Smooth muscle cell (in vitro differentiated cells): ENCODE results near the gene IMMP2L. TPM values are rescaled to one million over a fixed set of nuclear protein-coding genes. Genes with fewer than 3 reads are reported as not detected.

Experiments used
- DNase-seq: peaks from one replicate; lab custom pipeline; 2025; ENCODE audit not compliant: unreplicated experiment; lab: John Stamatoyannopoulos, UW
- H2AFZ ChIP-seq: fragments of 200-600 bp; sonication (generic); 2 replicates; pipeline ENCODE4 v1.6.0; 2016; ENCODE audit warnings: antibody characterized with exemption, low read depth, mild to moderate bottlenecking
- H3F3A ChIP-seq: fragments of 200-600 bp; sonication (generic); 2 replicates; pipeline ENCODE4 v1.6.0; 2017; ENCODE audit warnings: antibody characterized with exemption, low read depth
- H3K27ac ChIP-seq: fragments of 200-600 bp; sonication (generic); 2 replicates; pipeline ENCODE4 v1.5.1; 2016; ENCODE audit warnings: low read depth, mild to moderate bottlenecking
- H3K27me3 ChIP-seq: fragments of 200-600 bp; sonication (generic); 2 replicates; pipeline ENCODE4 v1.6.1; 2016; ENCODE audit warnings: low read depth, mild to moderate bottlenecking
- H3K36me3 ChIP-seq: fragments of 200-600 bp; sonication (generic); 2 replicates; pipeline ENCODE4 v1.5.1; 2016; ENCODE audit warnings: low read depth
- H3K4me1 ChIP-seq: fragments of 200-600 bp; sonication (generic); 2 replicates; pipeline ENCODE4 v1.5.1; 2016; ENCODE audit warnings: low read depth
- H3K4me2 ChIP-seq: fragments of 200-600 bp; sonication (generic); 2 replicates; pipeline ENCODE4 v1.6.0; 2016; ENCODE audit warnings: mild to moderate bottlenecking
- H3K4me3 ChIP-seq: fragments of 200-600 bp; sonication (generic); 2 replicates; pipeline ENCODE4 v1.5.1; 2016; ENCODE audit warnings: mild to moderate bottlenecking
- H3K79me2 ChIP-seq: fragments of 200-600 bp; sonication (generic); 2 replicates; pipeline ENCODE4 v1.6.0; 2016; ENCODE audit warnings: low read depth, mild to moderate bottlenecking
- H3K9ac ChIP-seq: fragments of 200-600 bp; sonication (generic); 2 replicates; pipeline ENCODE4 v1.6.0; 2016; ENCODE audit warnings: low read depth
- H3K9me3 ChIP-seq: fragments of 200-600 bp; sonication (generic); replicated peaks from 2 replicates; pipeline ENCODE4 v1.5.1; 2016; ENCODE audit warnings: low read depth
- H4K20me1 ChIP-seq: fragments of 200-600 bp; sonication (generic); 2 replicates; pipeline ENCODE4 v1.6.0; 2016; ENCODE audit warnings: low read depth
- WGBS: methylation state at CpG from one replicate; pipeline ENCODE4 v1.1.7; 2016; ENCODE audit warnings: low lambda C conversion rate; 5-methylcytosine and 5-hydroxymethylcytosine counted together
- polyA plus RNA-seq: library from polyadenylated mRNA; unstranded; fragments of >200 nt; fragmentation: Nextera tagmentation; extraction: Ambion mirVana; gene quantifications from 2 replicates; pipeline ENCODE4 v1.2.1, GENCODE V29; 2016
- total RNA-seq: library from RNA; depleted of rRNA; stranded (reverse); fragments of >200 nt; gene quantifications from 2 replicates; pipeline ENCODE4 v1.2.3, GENCODE V29; 2014
- TF ChIP-seq, protein P1 (sequence below): fragments of 200-600 bp; sonication (generic); IDR thresholded peaks from 2 replicates; pipeline ENCODE4 v1.5.1; 2017; ENCODE audit warnings: borderline replicate concordance, mild to moderate bottlenecking, antibody characterized with exemption; ENCODE audit not compliant: insufficient read depth, poor library complexity, severe bottlenecking

IMMP2L gene
- total and polyA plus RNA-seq, 2 experiments from 2014 or later: 10.9 to 11.1 TPM

DNA sequence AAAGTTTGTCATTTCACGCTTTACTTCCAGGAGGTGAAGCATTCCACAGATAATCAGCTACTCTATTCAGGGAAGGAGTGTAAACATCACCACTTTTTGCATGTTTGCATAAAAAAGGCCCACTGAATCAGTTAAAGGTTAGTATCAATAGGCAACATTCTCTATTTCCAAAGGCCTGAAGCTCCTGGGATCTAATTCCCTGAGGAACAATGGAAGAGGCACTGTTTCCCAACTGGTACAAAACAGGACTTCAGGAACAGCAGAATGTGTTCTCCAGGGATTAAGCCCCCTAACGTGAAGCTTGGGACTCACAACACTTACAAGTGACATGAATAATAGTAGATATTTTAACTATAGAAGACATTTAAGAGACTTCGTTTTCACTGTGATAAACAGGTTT lies 465.3 kb downstream of the IMMP2L start:
- TF ChIP-seq, protein P1, sequence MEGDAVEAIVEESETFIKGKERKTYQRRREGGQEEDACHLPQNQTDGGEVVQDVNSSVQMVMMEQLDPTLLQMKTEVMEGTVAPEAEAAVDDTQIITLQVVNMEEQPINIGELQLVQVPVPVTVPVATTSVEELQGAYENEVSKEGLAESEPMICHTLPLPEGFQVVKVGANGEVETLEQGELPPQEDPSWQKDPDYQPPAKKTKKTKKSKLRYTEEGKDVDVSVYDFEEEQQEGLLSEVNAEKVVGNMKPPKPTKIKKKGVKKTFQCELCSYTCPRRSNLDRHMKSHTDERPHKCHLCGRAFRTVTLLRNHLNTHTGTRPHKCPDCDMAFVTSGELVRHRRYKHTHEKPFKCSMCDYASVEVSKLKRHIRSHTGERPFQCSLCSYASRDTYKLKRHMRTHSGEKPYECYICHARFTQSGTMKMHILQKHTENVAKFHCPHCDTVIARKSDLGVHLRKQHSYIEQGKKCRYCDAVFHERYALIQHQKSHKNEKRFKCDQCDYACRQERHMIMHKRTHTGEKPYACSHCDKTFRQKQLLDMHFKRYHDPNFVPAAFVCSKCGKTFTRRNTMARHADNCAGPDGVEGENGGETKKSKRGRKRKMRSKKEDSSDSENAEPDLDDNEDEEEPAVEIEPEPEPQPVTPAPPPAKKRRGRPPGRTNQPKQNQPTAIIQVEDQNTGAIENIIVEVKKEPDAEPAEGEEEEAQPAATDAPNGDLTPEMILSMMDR: no peak
- no peak overlapping the region for H2AFZ ChIP-seq
- H3K36me3 ChIP-seq: no peaks in the 10 kb centered on the region
- no peaks in the 10 kb centered on the region for H3F3A ChIP-seq
- H3K27ac ChIP-seq: no peak overlapping the region
- H3K27me3 ChIP-seq: no peaks in the 10 kb centered on the region
- H3K4me2 ChIP-seq: no peak overlapping the region
- DNase-seq: no peak
- no peaks in the 10 kb centered on the region for H3K79me2 ChIP-seq
- no peak overlapping the region for H3K4me3 ChIP-seq
- WGBS: 61% methylated on average over 3 of the region's 3 CpGs
- H4K20me1 ChIP-seq: no peaks in the 10 kb centered on the region
- H3K9ac ChIP-seq: no peak overlapping the region
- peaks cover 62% of the 10 kb centered on the region for H3K4me1 ChIP-seq
- H3K9me3 ChIP-seq: no peaks in the 10 kb centered on the region

DNA sequence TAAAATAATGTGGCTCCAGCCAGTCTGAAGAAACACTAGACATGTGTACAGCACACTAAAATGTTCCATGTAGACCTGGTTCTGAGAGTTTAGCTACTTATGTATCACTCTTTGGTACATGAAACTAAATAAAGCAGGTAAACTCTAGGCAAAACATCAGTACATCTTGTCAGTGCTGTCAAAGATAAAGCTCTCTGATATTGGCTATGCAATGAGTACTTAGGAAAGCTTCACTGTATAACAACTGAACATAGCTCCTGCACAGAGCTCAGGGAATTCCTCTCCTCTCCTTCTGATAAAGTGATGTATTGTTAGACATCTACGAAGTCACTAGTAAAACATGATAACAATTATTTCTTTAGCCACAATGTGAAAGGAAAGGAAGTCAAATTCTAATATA lies 467.9 kb downstream of the IMMP2L start:
- H3K36me3 ChIP-seq: no peaks in the 10 kb centered on the region
- no peaks in the 10 kb centered on the region for H4K20me1 ChIP-seq
- H3K4me2 ChIP-seq: no peak overlapping the region
- H3K4me1 ChIP-seq: peaks cover 80% of the 10 kb centered on the region
- TF ChIP-seq, protein P1: no peak
- H3K9ac ChIP-seq: no peak overlapping the region
- H3K27ac ChIP-seq: no peak overlapping the region
- H3K9me3 ChIP-seq: no peaks in the 10 kb centered on the region
- H3F3A ChIP-seq: no peaks in the 10 kb centered on the region
- H3K79me2 ChIP-seq: no peaks in the 10 kb centered on the region
- no peak overlapping the region for H2AFZ ChIP-seq
- WGBS: 79% methylated on average over 1 of the region's 1 CpG
- no peaks in the 10 kb centered on the region for H3K27me3 ChIP-seq
- DNase-seq: no peak
- H3K4me3 ChIP-seq: no peak overlapping the region

DNA sequence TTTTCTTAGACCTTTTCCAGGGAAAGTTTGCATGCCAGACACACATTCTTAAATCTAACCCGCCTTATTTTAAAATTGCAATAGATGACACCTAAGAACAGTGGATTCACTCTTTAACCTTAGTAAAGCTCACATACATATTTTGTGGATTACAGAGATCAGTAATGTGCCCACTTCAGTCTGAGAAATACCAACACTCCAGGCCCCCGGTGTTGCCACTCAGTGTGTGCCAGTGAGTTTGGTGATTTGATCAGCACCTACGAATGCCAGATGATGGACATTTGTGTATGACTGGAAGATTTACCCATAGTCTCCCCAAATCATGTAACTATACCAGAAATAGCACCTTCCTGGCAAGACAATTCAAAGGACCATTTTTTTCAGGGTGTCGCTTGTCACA lies 468.8 kb downstream of the IMMP2L start:
- no peak overlapping the region for H3K27ac ChIP-seq
- H3K27me3 ChIP-seq: no peaks in the 10 kb centered on the region
- H3K9ac ChIP-seq: no peak overlapping the region
- no peaks in the 10 kb centered on the region for H3K36me3 ChIP-seq
- H3K9me3 ChIP-seq: no peaks in the 10 kb centered on the region
- H2AFZ ChIP-seq: no peak overlapping the region
- H3K4me1 ChIP-seq: peaks cover 75% of the 10 kb centered on the region
- peak overlapping the region; percentile 47 for H3K4me3 ChIP-seq
- TF ChIP-seq, protein P1: no peak
- no peaks in the 10 kb centered on the region for H4K20me1 ChIP-seq
- H3F3A ChIP-seq: no peaks in the 10 kb centered on the region
- DNase-seq: no peak
- H3K4me2 ChIP-seq: no peak overlapping the region
- 91% methylated on average over 4 of the region's 4 CpGs for WGBS
- no peaks in the 10 kb centered on the region for H3K79me2 ChIP-seq

DNA sequence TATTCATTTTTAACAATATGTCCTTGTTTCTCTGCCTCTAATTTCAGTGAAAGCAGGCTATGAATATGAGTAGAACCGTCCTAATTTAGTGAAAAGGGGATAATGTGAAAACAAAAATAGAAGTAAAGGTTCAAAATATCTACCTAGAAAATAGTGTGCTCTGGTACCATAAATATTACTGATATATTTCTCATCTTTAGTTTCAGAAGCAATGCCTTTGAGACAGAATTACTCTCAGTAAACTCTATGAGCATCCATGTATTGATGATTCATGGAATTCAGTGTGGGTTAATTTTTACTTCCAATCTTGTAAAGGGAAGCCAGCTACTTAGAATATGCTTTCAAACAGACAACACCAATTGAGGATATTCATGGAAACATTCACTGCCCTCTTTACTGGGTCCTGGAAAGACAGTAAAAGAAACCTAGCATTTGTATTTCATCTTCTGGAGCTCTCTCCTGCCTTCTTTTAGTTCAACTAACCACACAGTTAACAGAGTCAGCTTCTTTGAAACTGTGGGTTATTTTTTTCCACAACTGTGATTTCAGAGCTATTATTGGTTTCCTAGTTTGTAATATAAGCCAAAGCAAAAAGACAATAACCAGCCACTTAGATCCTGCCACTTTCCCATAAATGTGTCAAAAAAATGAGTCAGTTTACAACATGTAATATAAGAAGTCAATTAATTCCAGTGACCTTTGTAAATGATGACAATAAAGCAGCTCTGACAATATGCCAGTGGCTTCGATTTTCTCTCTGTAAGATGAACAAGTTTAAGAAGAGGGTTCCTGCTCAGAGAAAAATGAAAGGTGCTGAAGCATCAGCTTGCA lies 469.7 kb downstream of the IMMP2L start:
- H3K9ac ChIP-seq: no peak overlapping the region
- H3K4me3 ChIP-seq: peak overlapping the region; percentile 47
- peak overlapping the region; percentile 6 for H3K27ac ChIP-seq
- H3K4me1 ChIP-seq: peaks cover 67% of the 10 kb centered on the region
- no peaks in the 10 kb centered on the region for H4K20me1 ChIP-seq
- H3F3A ChIP-seq: no peaks in the 10 kb centered on the region
- H3K36me3 ChIP-seq: no peaks in the 10 kb centered on the region
- TF ChIP-seq, protein P1: no peak
- WGBS: 73% methylated on average over 2 of the region's 2 CpGs
- peak overlapping the region; percentile 38 for H3K4me2 ChIP-seq
- H3K79me2 ChIP-seq: no peaks in the 10 kb centered on the region
- H3K27me3 ChIP-seq: no peaks in the 10 kb centered on the region
- no peak for DNase-seq
- H2AFZ ChIP-seq: peak overlapping the region; percentile 12
- no peaks in the 10 kb centered on the region for H3K9me3 ChIP-seq
